Lower lobe of right lung (tissue), 2 donors: Measurements from ENCODE around the gene KIAA1217. TPM values are rescaled to one million over a fixed set of nuclear protein-coding genes. Genes with fewer than 3 reads are reported as not detected.

Source experiments
- ATAC-seq, 2 donors: fragments of 200-7000 bp; cut with Tn5 transposase; one replicate each; pipeline ENCODE4 v1.9.1; 2020 to 2022; ENCODE audit warnings: mild to moderate bottlenecking in 2 of 2, moderate library complexity in 2 of 2
- DNase-seq: peaks from one replicate; pipeline ENCODE4 v3.0.0-alpha.2; 2020
- H3K27ac ChIP-seq: fragments of 200-600 bp; one replicate; pipeline ENCODE4 v1.8.0; 2022
- H3K27me3 ChIP-seq: fragments of 200-600 bp; one replicate; pipeline ENCODE4 v1.8.0; 2022; ENCODE audit warnings: low read depth
- H3K36me3 ChIP-seq: fragments of 200-600 bp; one replicate; pipeline ENCODE4 v1.8.0; 2022; ENCODE audit warnings: mild to moderate bottlenecking
- H3K4me1 ChIP-seq: fragments of 200-600 bp; one replicate; pipeline ENCODE4 v1.8.0; 2022
- H3K4me3 ChIP-seq: fragments of 200-600 bp; one replicate; pipeline ENCODE4 v1.8.0; 2022; ENCODE audit warnings: mild to moderate bottlenecking
- H3K9me3 ChIP-seq: fragments of 200-600 bp; one replicate; pipeline ENCODE4 v1.8.0; 2022
- CTCF ChIP-seq: fragments of 200-600 bp; IDR thresholded peaks from one replicate; pipeline ENCODE4 v1.8.0; 2022; ENCODE audit warnings: antibody characterized with exemption, mild to moderate bottlenecking
- intact Hi-C: fragments of 100-400 bp; cut with DNase I; formaldehyde crosslinking; loops from one replicate; pipeline ENCODE4 v1.11.0; 2022
- microRNA-seq: library from miRNA; unstranded; fragments of <30 nt; microRNA quantifications from one replicate; pipeline ENCODE4 v1.2.0, GENCODE V29; 2020; ENCODE audit warnings: borderline number of aligned reads
- total RNA-seq: library from RNA; stranded (reverse); fragmentation: NEBNext Ultra II Directional; extraction: Animal tissue kit (Norgen Biotek cat#: 25700); gene quantifications from one replicate; pipeline ENCODE4 v1.2.1, GENCODE V29; 2021
- donor health status: DM: no; HTN: yes; CAD: no; lungs with severe emphysema.

KIAA1217 gene
- total RNA-seq, 1 donor from 2014 or later = 37.2 TPM

DNA sequence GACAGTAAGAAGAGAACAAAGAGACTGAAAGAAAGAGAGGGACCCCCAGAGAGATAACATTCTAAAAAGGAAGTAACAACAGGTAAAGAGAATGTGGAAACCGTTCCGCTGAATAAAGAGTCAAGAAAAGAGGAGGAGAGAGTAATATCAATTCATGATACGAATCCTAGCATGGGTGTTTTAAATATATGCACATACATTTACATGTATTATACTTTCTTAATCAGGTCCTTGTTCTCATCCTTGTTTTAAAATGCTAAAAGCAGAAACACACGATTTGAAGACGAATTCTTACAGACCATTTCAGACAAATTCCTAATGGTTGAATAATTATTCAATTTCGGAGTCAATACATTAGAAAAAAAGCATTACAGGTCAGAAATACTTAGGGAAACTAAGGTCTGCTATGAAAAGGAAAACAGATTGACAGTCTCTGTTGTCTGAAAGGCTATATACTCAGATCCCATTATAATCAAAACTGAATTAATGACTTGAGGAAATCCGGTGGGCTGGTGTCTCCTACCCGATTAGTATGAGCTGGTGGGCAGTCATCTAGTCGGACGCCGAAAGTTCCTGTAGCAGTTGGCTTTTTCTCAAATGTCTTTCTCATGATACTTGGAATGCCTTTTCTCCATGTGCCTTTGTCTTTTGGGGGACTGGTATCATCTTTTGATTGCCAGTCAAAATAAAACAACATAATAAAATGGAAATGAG is 387.4 kb downstream of the KIAA1217 start:
- Histone ChIP-seq H3K36me3 (peaks cover 100% of the 10 kb centered on the region), H3K4me1 (no peaks in the 10 kb centered on the region), H3K9me3 (no peaks in the 10 kb centered on the region), H3K27me3 (no peaks in the 10 kb centered on the region), H3K27ac (no peak overlapping the region), H3K4me3 (no peak overlapping the region)
- DNase-seq (no peak), ATAC-seq (no peak)
- TF ChIP-seq CTCF = no peak
- intact Hi-C loops = no loop called here

DNA sequence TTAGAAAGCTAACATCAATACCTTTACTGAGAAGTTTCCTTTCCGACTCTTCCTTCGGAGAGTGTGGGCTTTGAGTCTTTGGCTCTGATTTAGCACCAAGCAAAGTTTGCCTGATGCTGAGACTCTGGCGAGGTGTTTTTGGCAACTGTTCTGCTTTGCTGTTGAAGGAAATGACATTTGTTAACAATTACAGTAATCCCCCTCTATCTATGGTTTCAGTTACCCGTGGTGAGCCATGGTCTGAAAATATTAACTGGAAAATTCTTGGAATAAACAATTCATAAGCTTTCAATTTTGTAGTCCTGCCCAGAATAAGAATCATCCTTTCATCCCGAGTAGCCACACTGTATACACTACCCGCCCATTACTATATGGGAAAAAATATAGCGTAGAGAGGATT is 388.5 kb downstream of the KIAA1217 start:
- intact Hi-C loops = no loop called here
- no peak for TF ChIP-seq CTCF
- Histone ChIP-seq H3K4me3 (no peak overlapping the region), H3K27ac (no peak overlapping the region), H3K36me3 (peaks cover 100% of the 10 kb centered on the region), H3K4me1 (no peaks in the 10 kb centered on the region), H3K9me3 (no peaks in the 10 kb centered on the region), H3K27me3 (no peaks in the 10 kb centered on the region)
- DNase-seq (no peak), ATAC-seq (no peak)

Small RNA genes lying within 50 kb of the gene (microRNA-seq; reads per million reads assigned to microRNA genes)
- not detected for gene MIR603
